ENCODE data around the gene TSPO2.
"Not testable (repeated sequence)": the region's sequence is repeated elsewhere in the genome, so short reads cannot be mapped to it uniquely, and the experiment has no call there.

Gene TSPO2

DNA sequence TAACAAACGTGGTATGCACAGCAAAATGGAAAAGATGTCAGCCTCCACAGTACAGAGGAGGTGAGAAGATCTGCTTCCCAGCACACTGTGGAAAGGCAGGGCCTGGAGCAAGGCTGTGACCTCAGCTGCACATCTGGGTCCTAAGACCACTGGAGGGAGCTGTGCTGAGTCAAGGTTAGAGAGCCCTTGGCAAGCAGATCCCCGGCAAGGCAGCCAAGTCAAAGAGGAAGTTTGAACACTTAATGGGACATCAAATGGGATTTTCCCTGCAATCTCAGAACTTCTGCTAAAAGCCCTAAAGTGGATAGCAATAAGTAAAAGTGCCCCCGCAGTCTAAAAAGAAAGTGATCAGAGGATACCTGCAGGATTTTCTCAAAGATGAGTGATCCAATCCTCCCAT is 42.7 kb upstream of the TSPO2 start:
- peak; percentile 46 for DNase-seq
- TF ChIP-seq, protein P1, sequence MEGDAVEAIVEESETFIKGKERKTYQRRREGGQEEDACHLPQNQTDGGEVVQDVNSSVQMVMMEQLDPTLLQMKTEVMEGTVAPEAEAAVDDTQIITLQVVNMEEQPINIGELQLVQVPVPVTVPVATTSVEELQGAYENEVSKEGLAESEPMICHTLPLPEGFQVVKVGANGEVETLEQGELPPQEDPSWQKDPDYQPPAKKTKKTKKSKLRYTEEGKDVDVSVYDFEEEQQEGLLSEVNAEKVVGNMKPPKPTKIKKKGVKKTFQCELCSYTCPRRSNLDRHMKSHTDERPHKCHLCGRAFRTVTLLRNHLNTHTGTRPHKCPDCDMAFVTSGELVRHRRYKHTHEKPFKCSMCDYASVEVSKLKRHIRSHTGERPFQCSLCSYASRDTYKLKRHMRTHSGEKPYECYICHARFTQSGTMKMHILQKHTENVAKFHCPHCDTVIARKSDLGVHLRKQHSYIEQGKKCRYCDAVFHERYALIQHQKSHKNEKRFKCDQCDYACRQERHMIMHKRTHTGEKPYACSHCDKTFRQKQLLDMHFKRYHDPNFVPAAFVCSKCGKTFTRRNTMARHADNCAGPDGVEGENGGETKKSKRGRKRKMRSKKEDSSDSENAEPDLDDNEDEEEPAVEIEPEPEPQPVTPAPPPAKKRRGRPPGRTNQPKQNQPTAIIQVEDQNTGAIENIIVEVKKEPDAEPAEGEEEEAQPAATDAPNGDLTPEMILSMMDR (IDR thresholded peaks at IDR 0.05) = peak; percentile 47
- peaks cover 64% of the 10 kb centered on the region for H3K4me1 Mint-ChIP-seq
- peak overlapping the region; percentile 72 for H3K27ac Mint-ChIP-seq
- H3K36me3 Mint-ChIP-seq (ENCODE audit: low read depth) = no peaks in the 10 kb centered on the region
- no peaks in the 10 kb centered on the region for H3K9me3 Mint-ChIP-seq
- peaks cover 12% of the 10 kb centered on the region for H3K27me3 Mint-ChIP-seq (ENCODE audit: low read depth, poor library complexity)
- H3K4me3 Mint-ChIP-seq = no peak overlapping the region

DNA sequence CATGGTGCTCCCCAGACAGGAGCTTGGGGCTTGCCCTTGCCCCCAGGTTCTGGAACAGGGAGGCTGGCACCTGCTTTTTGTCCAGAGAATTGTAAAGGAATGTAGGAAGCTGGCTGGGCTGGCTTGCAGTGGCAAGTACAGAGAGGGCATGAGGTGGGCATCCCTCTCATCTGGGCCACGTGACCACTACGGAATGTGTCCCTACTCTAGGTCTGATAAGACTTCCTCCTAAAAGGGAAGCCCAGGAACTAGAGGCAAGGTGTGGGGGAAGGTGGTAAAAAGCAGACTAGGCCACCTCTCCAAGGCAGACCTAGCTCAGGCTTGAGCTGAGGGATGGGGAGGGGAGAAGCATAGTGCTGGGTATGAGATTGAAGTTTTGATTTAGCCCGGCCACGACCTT is 42.0 kb upstream of the TSPO2 start:
- TF ChIP-seq, protein P1 (IDR thresholded peaks at IDR 0.05) = no peak
- H3K27me3 Mint-ChIP-seq (ENCODE audit: low read depth, poor library complexity) = peaks cover 12% of the 10 kb centered on the region
- H3K27ac Mint-ChIP-seq = no peak overlapping the region
- H3K4me1 Mint-ChIP-seq = peaks cover 60% of the 10 kb centered on the region
- no peak for DNase-seq
- no peaks in the 10 kb centered on the region for H3K36me3 Mint-ChIP-seq (ENCODE audit: low read depth)
- no peaks in the 10 kb centered on the region for H3K9me3 Mint-ChIP-seq
- no peak overlapping the region for H3K4me3 Mint-ChIP-seq

DNA sequence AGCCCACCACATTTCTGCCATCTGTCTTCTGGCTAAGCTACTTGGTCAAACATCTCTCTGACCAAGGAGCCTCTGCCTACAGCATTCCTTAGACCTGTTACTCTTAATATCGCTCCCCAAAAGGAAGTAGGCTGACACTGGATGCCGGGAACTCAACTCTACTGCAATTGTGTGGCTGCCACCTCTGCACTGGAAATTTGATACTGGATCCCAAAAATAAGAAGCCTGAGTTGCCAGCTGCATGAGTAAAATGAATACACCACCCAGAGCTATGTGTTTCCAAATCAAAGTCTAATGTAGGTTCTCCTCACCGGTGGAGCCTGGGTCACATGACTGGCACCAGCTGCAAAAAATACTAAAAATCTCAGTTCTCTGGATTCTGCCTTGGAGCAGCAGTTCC is 40.1 kb upstream of the TSPO2 start:
- DNase-seq = no peak
- peaks cover 47% of the 10 kb centered on the region for H3K4me1 Mint-ChIP-seq
- no peak overlapping the region for H3K4me3 Mint-ChIP-seq
- H3K27me3 Mint-ChIP-seq (ENCODE audit: low read depth, poor library complexity) = peaks cover 12% of the 10 kb centered on the region
- no peak overlapping the region for H3K27ac Mint-ChIP-seq
- no peaks in the 10 kb centered on the region for H3K9me3 Mint-ChIP-seq
- H3K36me3 Mint-ChIP-seq (ENCODE audit: low read depth) = no peaks in the 10 kb centered on the region
- TF ChIP-seq, protein P1 (IDR thresholded peaks at IDR 0.05) = no peak

DNA sequence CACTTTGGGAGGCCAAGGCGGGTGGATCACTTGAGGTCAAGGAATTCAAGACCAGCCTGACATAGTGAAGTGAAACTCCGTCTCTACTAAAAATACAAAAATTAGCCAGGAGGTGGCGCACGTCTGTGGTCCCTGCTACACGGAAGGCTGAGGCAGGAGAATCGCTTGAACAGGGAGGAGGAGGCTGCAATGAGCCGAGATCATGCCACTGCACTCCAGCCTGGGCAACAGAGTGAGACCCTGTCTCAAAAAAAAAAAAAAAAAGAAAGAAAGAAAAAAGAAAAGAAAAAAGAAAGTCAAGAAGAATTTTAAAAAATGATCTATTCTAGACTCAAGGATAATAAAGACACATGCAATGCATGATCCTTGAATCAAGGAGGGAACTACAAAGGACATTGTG is 36.0 kb upstream of the TSPO2 start:
- H3K27me3 Mint-ChIP-seq (ENCODE audit: low read depth, poor library complexity) = peaks cover 12% of the 10 kb centered on the region
- not testable (repeated sequence) for H3K9me3 Mint-ChIP-seq
- TF ChIP-seq, protein P1 (IDR thresholded peaks at IDR 0.05) = peak; percentile 65

DNA sequence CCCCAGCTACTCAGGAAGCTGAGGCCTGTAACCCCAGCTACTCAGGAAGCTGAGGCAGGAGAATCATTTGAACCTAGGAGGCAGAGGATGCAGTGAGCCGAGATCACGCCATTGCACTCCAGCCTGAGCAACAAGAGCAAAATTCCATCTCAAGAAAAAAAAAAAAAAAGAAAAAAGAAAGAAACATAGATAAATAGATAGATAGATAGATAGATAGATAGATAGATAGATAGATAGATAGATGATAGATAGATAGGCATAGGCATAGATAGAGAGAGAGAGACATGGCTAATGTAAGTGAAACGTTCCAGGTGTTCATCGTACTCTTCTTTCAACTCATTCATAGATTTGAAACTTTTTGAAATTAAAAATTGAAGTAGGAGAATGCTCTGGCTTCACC is 35.3 kb upstream of the TSPO2 start:
- not testable (repeated sequence) for H3K9me3 Mint-ChIP-seq; H3K27me3 Mint-ChIP-seq (ENCODE audit: low read depth, poor library complexity)

More for the DNA sequence above, 36.0 kb upstream of the TSPO2 start:
- not testable (repeated sequence) for H3K27ac Mint-ChIP-seq; H3K4me3 Mint-ChIP-seq; H3K36me3 Mint-ChIP-seq (ENCODE audit: low read depth)
- DNase-seq = peak; percentile 46
- H3K4me1 Mint-ChIP-seq = peaks cover 19% of the 10 kb centered on the region

DNA sequence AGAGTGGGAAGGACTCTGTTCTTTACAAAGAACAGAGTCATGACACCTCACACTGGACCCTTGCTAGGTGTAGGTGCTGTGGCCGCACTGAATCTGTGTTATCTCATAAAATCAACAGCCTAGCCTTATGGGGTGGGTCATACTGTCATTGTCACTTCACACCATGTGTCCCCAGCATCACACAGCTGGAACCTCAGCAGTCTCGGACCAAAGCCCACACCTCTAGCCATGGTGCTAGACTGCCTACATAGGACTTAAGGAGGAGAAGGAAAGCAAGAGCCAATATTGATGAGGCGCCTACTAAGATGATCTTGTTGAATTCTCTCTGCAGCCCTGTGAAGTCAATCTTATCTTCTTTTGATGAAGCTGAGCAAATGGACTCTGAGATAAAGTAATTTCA is 34.3 kb upstream of the TSPO2 start:
- H3K36me3 Mint-ChIP-seq (ENCODE audit: low read depth) = peaks cover 5% of the 10 kb centered on the region
- H3K27ac Mint-ChIP-seq = no peak overlapping the region
- peaks cover 6% of the 10 kb centered on the region for H3K27me3 Mint-ChIP-seq (ENCODE audit: low read depth, poor library complexity)
- H3K4me1 Mint-ChIP-seq = peaks cover 8% of the 10 kb centered on the region
- TF ChIP-seq, protein P1 (IDR thresholded peaks at IDR 0.05) = no peak
- DNase-seq = no peak
- H3K4me3 Mint-ChIP-seq = no peak overlapping the region
- no peaks in the 10 kb centered on the region for H3K9me3 Mint-ChIP-seq

More for the DNA sequence above, 35.3 kb upstream of the TSPO2 start:
- not testable (repeated sequence) for H3K27ac Mint-ChIP-seq; H3K36me3 Mint-ChIP-seq (ENCODE audit: low read depth); H3K4me3 Mint-ChIP-seq; DNase-seq
- peaks cover 18% of the 10 kb centered on the region for H3K4me1 Mint-ChIP-seq

All from nephron progenitor cell (in vitro differentiated cells).